GM23338 (cell line): ENCODE results near the gene ELAVL2.

Experiments
- CTCF ChIP-seq, 2 experiments: fragments of 200-600 bp in 1 of 2; sonication (generic) in 1 of 2; conservative IDR thresholded peaks; 2 replicates each; pipeline versions ENCODE4 v1.5.1 to v1.6.1; 2016 to 2017; ENCODE audit warnings: antibody characterized with exemption in 2 of 2, low read depth in 2 of 2, mild to moderate bottlenecking in 2 of 2, moderate library complexity in 1 of 2
- EZH2 ChIP-seq: fragments of 200-600 bp; sonication (generic); IDR thresholded peaks from one replicate; pipeline ENCODE4 v1.8.0; 2017; ENCODE audit warnings: antibody characterized with exemption, mild to moderate bottlenecking, low read depth; ENCODE audit not compliant: unreplicated experiment
- EZH2phosphoT487 ChIP-seq: fragments of 200-600 bp; sonication (generic); IDR thresholded peaks from one replicate; pipeline ENCODE4 v1.8.1; 2018; ENCODE audit warnings: antibody characterized with exemption; ENCODE audit not compliant: unreplicated experiment
- POLR2AphosphoS5 ChIP-seq: IDR thresholded peaks from 2 replicates; pipeline ENCODE4 v1.6.1; 2016; ENCODE audit warnings: antibody characterized with exemption, low read depth

- no peak for TF ChIP-seq CTCF (conservative IDR thresholded peaks at IDR 0.05; ENCODE audit: low read depth in 2 of 2)
- no peak for TF ChIP-seq EZH2
- TF ChIP-seq POLR2AphosphoS5 = no peak
- no peak for TF ChIP-seq EZH2phosphoT487
These were observed 27.7 kb downstream of the ELAVL2 start for GRCh38 chr9:23798325-23798724.
